Measurements from ENCODE around the gene HTR6. TPM values are rescaled to one million over a fixed set of nuclear protein-coding genes. Genes with fewer than 3 reads are reported as not detected.

The HTR6 gene
- total RNA-seq, 2 experiments from 2014 or later = 0.14 TPM; not detected in 1

- DNase-seq (no peak), ATAC-seq (ENCODE audit: low read depth) (no peak)
- POLR2A ChIA-PET = no interaction called here
- Mint-ChIP-seq H3K4me3 (no peak overlapping the region), H3K9me3 (no peaks in the 10 kb centered on the region), H3K27me3 (peaks cover 10% of the 10 kb centered on the region), H3K27ac (no peak overlapping the region), H3K36me3 (no peaks in the 10 kb centered on the region), H3K4me1 (no peaks in the 10 kb centered on the region)
Measured at GRCh38 chr1:19675797-19676196, 11.1 kb downstream of the HTR6 start.

GRCh38 chr1:19676438-19676922 is 11.8 kb downstream of the HTR6 start:
- no peak for ATAC-seq (ENCODE audit: low read depth)
- H3K4me3 Mint-ChIP-seq = no peak overlapping the region
- H3K27me3 Mint-ChIP-seq = peaks cover 10% of the 10 kb centered on the region
- H3K4me1 Mint-ChIP-seq = no peaks in the 10 kb centered on the region
- H3K27ac Mint-ChIP-seq = no peak overlapping the region
- no peak for DNase-seq
- H3K36me3 Mint-ChIP-seq = no peaks in the 10 kb centered on the region
- no peaks in the 10 kb centered on the region for H3K9me3 Mint-ChIP-seq
- POLR2A ChIA-PET = no interaction called here

GRCh38 chr1:19678493-19678892 is 13.8 kb downstream of the HTR6 start:
- H3K27me3 Mint-ChIP-seq = peaks cover 4% of the 10 kb centered on the region
- DNase-seq = no peak
- H3K4me3 Mint-ChIP-seq = no peak overlapping the region
- no peaks in the 10 kb centered on the region for H3K4me1 Mint-ChIP-seq
- no peaks in the 10 kb centered on the region for H3K9me3 Mint-ChIP-seq
- POLR2A ChIA-PET = no interaction called here
- ATAC-seq (ENCODE audit: low read depth) = no peak
- H3K36me3 Mint-ChIP-seq = no peaks in the 10 kb centered on the region
- no peak overlapping the region for H3K27ac Mint-ChIP-seq

- POLR2A ChIA-PET = no interaction called here
- H3K36me3 Mint-ChIP-seq = no peaks in the 10 kb centered on the region
- H3K4me3 Mint-ChIP-seq = no peak overlapping the region
- H3K9me3 Mint-ChIP-seq = no peaks in the 10 kb centered on the region
- peaks cover 2% of the 10 kb centered on the region for H3K27me3 Mint-ChIP-seq
- DNase-seq (no peak), ATAC-seq (ENCODE audit: low read depth) (no peak)
- no peak overlapping the region for H3K27ac Mint-ChIP-seq
- H3K4me1 Mint-ChIP-seq = no peaks in the 10 kb centered on the region
Measured at GRCh38 chr1:19678931-19679453, 14.3 kb downstream of the HTR6 start.

- no peaks in the 10 kb centered on the region for H3K4me1 Mint-ChIP-seq
- no peak overlapping the region for H3K4me3 Mint-ChIP-seq
- POLR2A ChIA-PET = no interaction called here
- ATAC-seq (ENCODE audit: low read depth) (no peak), DNase-seq (no peak)
- no peak overlapping the region for H3K27ac Mint-ChIP-seq
- no peaks in the 10 kb centered on the region for H3K27me3 Mint-ChIP-seq
- no peaks in the 10 kb centered on the region for H3K9me3 Mint-ChIP-seq
- H3K36me3 Mint-ChIP-seq = no peaks in the 10 kb centered on the region
Measured at GRCh38 chr1:19679691-19680090, 15.0 kb downstream of the HTR6 start.

GRCh38 chr1:19680644-19681043 is 16.0 kb downstream of the HTR6 start:
- ATAC-seq (ENCODE audit: low read depth) = no peak

GRCh38 chr1:19682257-19682656 is 17.6 kb downstream of the HTR6 start:
- ATAC-seq (ENCODE audit: low read depth) (no peak), DNase-seq (no peak)
- H3K9me3 Mint-ChIP-seq = no peaks in the 10 kb centered on the region
- no peak overlapping the region for H3K27ac Mint-ChIP-seq
- peaks cover 2% of the 10 kb centered on the region for H3K36me3 Mint-ChIP-seq
- H3K4me3 Mint-ChIP-seq = no peak overlapping the region
- H3K4me1 Mint-ChIP-seq = no peaks in the 10 kb centered on the region
- POLR2A ChIA-PET = no interaction called here
- H3K27me3 Mint-ChIP-seq = no peaks in the 10 kb centered on the region

More at GRCh38 chr1:19680644-19681043, 16.0 kb downstream of the HTR6 start:
- H3K4me3 Mint-ChIP-seq = no peak overlapping the region
- no peaks in the 10 kb centered on the region for H3K9me3 Mint-ChIP-seq
- no peaks in the 10 kb centered on the region for H3K36me3 Mint-ChIP-seq
- no peak for DNase-seq
- H3K4me1 Mint-ChIP-seq = no peaks in the 10 kb centered on the region
- H3K27me3 Mint-ChIP-seq = no peaks in the 10 kb centered on the region
- POLR2A ChIA-PET = no interaction called here
- H3K27ac Mint-ChIP-seq = no peak overlapping the region

GRCh38 chr1:19682901-19683300 is 18.2 kb downstream of the HTR6 start:
- no peak for DNase-seq
- POLR2A ChIA-PET = no interaction called here
- no peak for ATAC-seq (ENCODE audit: low read depth)
- Mint-ChIP-seq H3K36me3 (peaks cover 7% of the 10 kb centered on the region), H3K4me3 (no peak overlapping the region), H3K9me3 (no peaks in the 10 kb centered on the region), H3K4me1 (peaks cover 1% of the 10 kb centered on the region), H3K27me3 (no peaks in the 10 kb centered on the region), H3K27ac (no peak overlapping the region)

GRCh38 chr1:19683351-19683750 is 18.7 kb downstream of the HTR6 start:
- Mint-ChIP-seq H3K4me1 (peaks cover 6% of the 10 kb centered on the region), H3K4me3 (no peak overlapping the region), H3K27ac (no peak overlapping the region), H3K36me3 (peaks cover 12% of the 10 kb centered on the region), H3K27me3 (no peaks in the 10 kb centered on the region), H3K9me3 (no peaks in the 10 kb centered on the region)
- ATAC-seq (ENCODE audit: low read depth) (no peak), DNase-seq (no peak)
- POLR2A ChIA-PET = no interaction called here

GRCh38 chr1:19684677-19685076 is 20.0 kb downstream of the HTR6 start:
- no peaks in the 10 kb centered on the region for H3K27me3 Mint-ChIP-seq
- peaks cover 21% of the 10 kb centered on the region for H3K36me3 Mint-ChIP-seq
- no peak for DNase-seq
- no peak for ATAC-seq (ENCODE audit: low read depth)
- POLR2A ChIA-PET = no interaction called here
- no peak overlapping the region for H3K4me3 Mint-ChIP-seq
- H3K9me3 Mint-ChIP-seq = no peaks in the 10 kb centered on the region
- peaks cover 9% of the 10 kb centered on the region for H3K4me1 Mint-ChIP-seq
- H3K27ac Mint-ChIP-seq = no peak overlapping the region

GRCh38 chr1:19685994-19686393 is 21.3 kb downstream of the HTR6 start:
- peaks cover 29% of the 10 kb centered on the region for H3K36me3 Mint-ChIP-seq

GRCh38 chr1:19687414-19687813 is 22.7 kb downstream of the HTR6 start:
- no peak for DNase-seq
- H3K27ac Mint-ChIP-seq = no peak overlapping the region
- H3K4me3 Mint-ChIP-seq = no peak overlapping the region
- peaks cover 9% of the 10 kb centered on the region for H3K4me1 Mint-ChIP-seq
- no peaks in the 10 kb centered on the region for H3K27me3 Mint-ChIP-seq
- peaks cover 3% of the 10 kb centered on the region for H3K9me3 Mint-ChIP-seq
- H3K36me3 Mint-ChIP-seq = peaks cover 40% of the 10 kb centered on the region
- POLR2A ChIA-PET = no interaction called here
- ATAC-seq (ENCODE audit: low read depth) = no peak

More at GRCh38 chr1:19685994-19686393, 21.3 kb downstream of the HTR6 start:
- no peak overlapping the region for H3K27ac Mint-ChIP-seq
- H3K9me3 Mint-ChIP-seq = peaks cover 2% of the 10 kb centered on the region
- no peak for DNase-seq
- no peak for ATAC-seq (ENCODE audit: low read depth)
- H3K4me3 Mint-ChIP-seq = no peak overlapping the region
- H3K27me3 Mint-ChIP-seq = no peaks in the 10 kb centered on the region
- peaks cover 9% of the 10 kb centered on the region for H3K4me1 Mint-ChIP-seq
- POLR2A ChIA-PET = no interaction called here

GRCh38 chr1:19688041-19688842 is 23.6 kb downstream of the HTR6 start:
- Mint-ChIP-seq H3K27ac (peak overlapping the region; percentile 74), H3K36me3 (peaks cover 40% of the 10 kb centered on the region), H3K4me1 (peaks cover 9% of the 10 kb centered on the region), H3K9me3 (peaks cover 3% of the 10 kb centered on the region), H3K4me3 (peak overlapping the region; percentile 45), H3K27me3 (no peaks in the 10 kb centered on the region)
- POLR2A ChIA-PET = no interaction called here
- DNase-seq = no peak
- peak; percentile 58 for ATAC-seq (ENCODE audit: low read depth)

GRCh38 chr1:19689085-19689757 is 24.5 kb downstream of the HTR6 start:
- peaks cover 42% of the 10 kb centered on the region for H3K36me3 Mint-ChIP-seq
- POLR2A ChIA-PET = no interaction called here
- no peaks in the 10 kb centered on the region for H3K27me3 Mint-ChIP-seq
- no peak for DNase-seq
- no peak for ATAC-seq (ENCODE audit: low read depth)
- peaks cover 3% of the 10 kb centered on the region for H3K9me3 Mint-ChIP-seq
- H3K4me1 Mint-ChIP-seq = peaks cover 9% of the 10 kb centered on the region
- H3K4me3 Mint-ChIP-seq = no peak overlapping the region
- no peak overlapping the region for H3K27ac Mint-ChIP-seq

All from activated naive CD8-positive, alpha-beta T cell treated with anti-CD3 and anti-CD28 coated beads, Interleukin-2, amount 10 ng/mL, durations not matched to agents 7 days and 5 days (primary cell).